H9 (cell line): Measurements from ENCODE around the gene TMUB2. TPM values are rescaled to one million over a fixed set of nuclear protein-coding genes. Genes with fewer than 3 reads are reported as not detected.
"Not testable (repeated sequence)": the region's sequence is repeated elsewhere in the genome, so short reads cannot be mapped to it uniquely, and the experiment has no call there.

Experiments
- DNase-seq: peaks from one replicate; pipeline ENCODE4 v3.0.0-alpha.2; 2017
- H2AFZ ChIP-seq: one replicate; pipeline ENCODE4 v1.6.1; 2013; ENCODE audit warnings: mild to moderate bottlenecking, low read length, control low read depth, moderate library complexity
- H2AK5ac ChIP-seq: 2 replicates; pipeline ENCODE4 v1.6.1; 2013; ENCODE audit warnings: low read length, control low read depth, mixed read lengths; ENCODE audit not compliant: insufficient read length
- H2BK120ac ChIP-seq: one replicate; pipeline ENCODE4 v1.6.1; 2013; ENCODE audit warnings: low read depth, mild to moderate bottlenecking, low read length, control low read depth, inconsistent platforms; ENCODE audit not compliant: poor library complexity, severe bottlenecking
- H2BK12ac ChIP-seq: 2 replicates; pipeline ENCODE4 v1.6.1; 2013; ENCODE audit warnings: low read length, control low read depth, mixed read lengths, low read depth; ENCODE audit not compliant: insufficient read length
- H2BK15ac ChIP-seq: 2 replicates; pipeline ENCODE4 v1.6.1; 2013; ENCODE audit warnings: low read depth, low read length, control low read depth
- H2BK20ac ChIP-seq: one replicate; pipeline ENCODE4 v1.6.1; 2013; ENCODE audit warnings: low read depth, mild to moderate bottlenecking, low read length, control low read depth, inconsistent platforms; ENCODE audit not compliant: poor library complexity, severe bottlenecking
- H2BK5ac ChIP-seq: 2 replicates; pipeline ENCODE4 v1.6.1; 2013; ENCODE audit warnings: low read length, control low read depth, mixed read lengths; ENCODE audit not compliant: insufficient read length
- H3K14ac ChIP-seq: 2 replicates; pipeline ENCODE4 v1.6.1; 2013; ENCODE audit warnings: low read length, control low read depth; ENCODE audit not compliant: insufficient read depth
- H3K18ac ChIP-seq: 2 replicates; pipeline ENCODE4 v1.6.1; 2013; ENCODE audit warnings: low read depth, mild to moderate bottlenecking, mixed read lengths, low read length, control low read depth; ENCODE audit not compliant: insufficient read length
- H3K23ac ChIP-seq: 2 replicates; pipeline ENCODE4 v1.6.1; 2013; ENCODE audit warnings: low read length, control low read depth, mixed read lengths, low read depth; ENCODE audit not compliant: insufficient read length
- H3K23me2 ChIP-seq: 2 replicates; pipeline ENCODE4 v1.6.1; 2013; ENCODE audit warnings: low read depth, mild to moderate bottlenecking, mixed read lengths, low read length, control low read depth; ENCODE audit not compliant: insufficient read length, poor library complexity, severe bottlenecking
- H3K27ac ChIP-seq: 2 replicates; pipeline ENCODE4 v1.5.1; 2013; ENCODE audit warnings: low read length, control low read depth, mixed read lengths, low read depth; ENCODE audit not compliant: insufficient read length
- H3K27me3 ChIP-seq: 2 replicates; pipeline ENCODE4 v1.6.1; 2013; ENCODE audit warnings: low read length, control low read depth, inconsistent platforms; ENCODE audit not compliant: insufficient read depth
- H3K4ac ChIP-seq: 2 replicates; pipeline ENCODE4 v1.6.1; 2013; ENCODE audit warnings: low read depth, mild to moderate bottlenecking, control low read depth, inconsistent platforms, low read length, moderate library complexity
- H3K4me1 ChIP-seq: 2 replicates; pipeline ENCODE4 v1.6.1; 2013; ENCODE audit warnings: low read length, control low read depth, inconsistent platforms; ENCODE audit not compliant: insufficient read depth
- H3K4me2 ChIP-seq: 2 replicates; pipeline ENCODE4 v1.6.1; 2013; ENCODE audit warnings: low read length, control low read depth, mixed read lengths; ENCODE audit not compliant: insufficient read length, insufficient read depth
- H3K56ac ChIP-seq: 2 replicates; pipeline ENCODE4 v1.6.1; 2013; ENCODE audit warnings: low read depth, mild to moderate bottlenecking, mixed read lengths, low read length, control low read depth; ENCODE audit not compliant: insufficient read length
- H3K79me1 ChIP-seq: 2 replicates; pipeline ENCODE4 v1.6.1; 2013; ENCODE audit warnings: low read depth, mild to moderate bottlenecking, moderate library complexity, low read length, control low read depth, inconsistent platforms; ENCODE audit not compliant: insufficient read depth, poor library complexity, severe bottlenecking
- H3K79me2 ChIP-seq: 2 replicates; pipeline ENCODE4 v1.6.1; 2013; ENCODE audit warnings: low read length, control low read depth, inconsistent platforms; ENCODE audit not compliant: insufficient read depth
- H3K9ac ChIP-seq: 2 replicates; pipeline ENCODE4 v1.6.1; 2013; ENCODE audit warnings: low read length, control low read depth, mixed read lengths; ENCODE audit not compliant: insufficient read length; ENCODE audit errors: extremely low read depth
- H3K9me3 ChIP-seq: one replicate; pipeline ENCODE4 v1.6.1; 2013; ENCODE audit warnings: low read depth, low read length, inconsistent platforms; ENCODE audit not compliant: control insufficient read depth
- H3T11ph ChIP-seq: one replicate; pipeline ENCODE4 v1.6.1; 2013; ENCODE audit warnings: mild to moderate bottlenecking, low read length, control low read depth, inconsistent platforms
- H4K20me1 ChIP-seq: one replicate; pipeline ENCODE4 v1.6.1; 2013; ENCODE audit not compliant: control insufficient read depth, insufficient read length, insufficient read depth
- H4K5ac ChIP-seq: 2 replicates; pipeline ENCODE4 v1.6.1; 2013; ENCODE audit warnings: low read depth, mild to moderate bottlenecking, mixed read lengths, low read length, control low read depth; ENCODE audit not compliant: insufficient read length
- H4K8ac ChIP-seq: replicated peaks from 2 replicates; pipeline ENCODE4 v1.6.1; 2013; ENCODE audit warnings: low read length, control low read depth, mixed read lengths, low read depth; ENCODE audit not compliant: insufficient read length
- H4K91ac ChIP-seq: 2 replicates; pipeline ENCODE4 v1.6.1; 2013; ENCODE audit warnings: low read depth, mild to moderate bottlenecking, moderate library complexity, mixed read lengths, low read length, control low read depth; ENCODE audit not compliant: insufficient read length
- H3K27ac Mint-ChIP-seq, 3 experiments: 2 replicates in 2 of 3; 3 replicates in 1 of 3; pipeline ENCODE4 v1.8.0; 2020 to 2021; ENCODE audit warnings: mixed read lengths in 3 of 3, mild to moderate bottlenecking in 1 of 3, moderate library complexity in 1 of 3
- H3K27me3 Mint-ChIP-seq: 2 replicates; pipeline ENCODE4 v1.8.0; 2021; ENCODE audit warnings: low read depth, mild to moderate bottlenecking, moderate library complexity, mixed read lengths
- H3K36me3 Mint-ChIP-seq, 3 experiments: 2 replicates in 2 of 3; 3 replicates in 1 of 3; pipeline ENCODE4 v1.8.0; 2020 to 2021; ENCODE audit warnings: low read depth in 3 of 3, mixed read lengths in 3 of 3; ENCODE audit not compliant: insufficient read depth in 1 of 3
- H3K4me1 Mint-ChIP-seq, 2 experiments: 2 replicates each; pipeline ENCODE4 v1.8.0; 2020; ENCODE audit warnings: mixed read lengths in 2 of 2
- H3K4me3 Mint-ChIP-seq, 2 experiments: 2 replicates in 1 of 2; 3 replicates in 1 of 2; pipeline ENCODE4 v1.8.0; 2020 to 2021; ENCODE audit warnings: mild to moderate bottlenecking in 2 of 2, mixed read lengths in 2 of 2, moderate library complexity in 1 of 2
- H3K9me3 Mint-ChIP-seq, 2 experiments: 2 replicates in 1 of 2; 3 replicates in 1 of 2; pipeline ENCODE4 v1.8.0; 2020; ENCODE audit warnings: mild to moderate bottlenecking in 2 of 2, mixed read lengths in 2 of 2, moderate library complexity in 1 of 2
- WGBS: extraction: QIAGEN DNeasy Blood & Tissue Kit; methylation state at CpG from one replicate; pipeline ENCODE4 v1.1.7; 2013; ENCODE audit warnings: missing lambda C conversion rate, low lambda C conversion rate, mixed read lengths; ENCODE audit not compliant: insufficient read length; ENCODE audit errors: extremely low coverage; 5-methylcytosine and 5-hydroxymethylcytosine counted together
- total RNA-seq: library from RNA; stranded (reverse); gene quantifications from 2 replicates; pipeline ENCODE4 v1.2.1, GENCODE V29; 2021
- TF ChIP-seq, protein P1 (sequence below): fragments of 200-600 bp; sonication (generic); conservative IDR thresholded peaks from 3 replicates; pipeline ENCODE4 v1.8.0; 2021; ENCODE audit warnings: antibody characterized with exemption, mild to moderate bottlenecking

The TMUB2 gene
- total RNA-seq, 1 experiment from 2014 or later: 22.9 TPM

DNA sequence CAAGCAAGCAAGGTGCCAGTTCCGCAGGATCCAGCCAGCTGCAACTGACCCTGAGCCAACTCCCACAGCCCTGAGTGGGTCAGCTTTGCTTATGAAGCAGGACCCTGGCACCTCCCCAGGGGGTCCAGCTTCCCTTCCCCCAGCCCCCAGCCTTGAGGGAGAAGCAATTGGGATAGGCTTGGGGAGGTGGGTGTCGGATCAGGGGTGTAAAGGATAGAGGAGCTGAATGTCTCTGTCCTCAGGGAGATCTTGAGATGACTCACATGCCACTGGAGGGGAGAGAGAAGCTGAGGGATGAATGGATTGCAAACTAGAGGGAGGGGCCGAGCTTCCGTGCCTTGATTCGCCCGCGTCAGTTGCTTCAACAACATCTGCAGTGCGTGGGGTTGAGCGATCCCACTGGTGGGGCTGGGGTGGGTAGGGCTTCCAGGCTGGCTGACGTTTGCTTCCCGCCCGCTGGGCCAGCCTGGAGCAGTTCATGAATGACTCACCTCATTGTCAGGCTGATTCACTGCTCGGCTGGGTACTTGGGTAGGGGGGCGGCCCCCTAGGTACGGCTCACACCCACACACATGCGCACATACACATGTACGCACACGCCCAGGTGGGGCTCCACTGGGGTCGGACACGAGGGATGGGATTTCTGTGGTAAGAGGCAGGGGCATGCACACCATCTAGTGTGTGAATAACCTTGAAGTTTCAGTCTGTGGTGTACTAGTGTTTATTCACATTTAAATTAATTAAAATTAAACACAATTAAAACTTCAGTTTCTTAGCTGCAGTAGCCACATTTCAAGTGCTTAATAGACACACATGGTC, 48.7 kb upstream of the TMUB2 start:
- no peak overlapping the region for H3K14ac ChIP-seq
- H3K23ac ChIP-seq: no peak overlapping the region
- Mint-ChIP-seq H3K4me3 (peak overlapping the region; percentile 50 to 62; a peak in 3 of 5 replicates), H3K27ac (peak overlapping the region; percentile 72 to 93 (median 81); a peak in 4 of 7 replicates), H3K27me3 (no peaks in the 10 kb centered on the region), H3K4me1 (peaks cover 20 to 22% of the 10 kb centered on the region in 2 experiments), H3K9me3 (no peaks in the 10 kb centered on the region; a peak in 1 of 5 replicates), H3K36me3 (no peaks in the 10 kb centered on the region; a peak in 1 of 7 replicates)
- H3K4me2 ChIP-seq: peak overlapping the region; percentile 3
- H4K91ac ChIP-seq: no peak overlapping the region
- H4K8ac ChIP-seq: no peak overlapping the region
- H3K9me3 ChIP-seq: no peaks in the 10 kb centered on the region
- H3K4ac ChIP-seq: no peak overlapping the region
- DNase-seq: peak; percentile 93
- no peak overlapping the region for H2BK120ac ChIP-seq
- H3K9ac ChIP-seq: no peak overlapping the region
- H3K18ac ChIP-seq: peak overlapping the region; percentile 25
- no CpG with 5 or more reads among the region's 20 CpGs for WGBS
- H3K4me1 ChIP-seq: peaks cover 5% of the 10 kb centered on the region; the same call in 1 of the 2 replicates
- H2BK5ac ChIP-seq: no peak overlapping the region
- H3K79me1 ChIP-seq: no peaks in the 10 kb centered on the region
- H3K79me2 ChIP-seq: no peaks in the 10 kb centered on the region
- TF ChIP-seq, protein P1, sequence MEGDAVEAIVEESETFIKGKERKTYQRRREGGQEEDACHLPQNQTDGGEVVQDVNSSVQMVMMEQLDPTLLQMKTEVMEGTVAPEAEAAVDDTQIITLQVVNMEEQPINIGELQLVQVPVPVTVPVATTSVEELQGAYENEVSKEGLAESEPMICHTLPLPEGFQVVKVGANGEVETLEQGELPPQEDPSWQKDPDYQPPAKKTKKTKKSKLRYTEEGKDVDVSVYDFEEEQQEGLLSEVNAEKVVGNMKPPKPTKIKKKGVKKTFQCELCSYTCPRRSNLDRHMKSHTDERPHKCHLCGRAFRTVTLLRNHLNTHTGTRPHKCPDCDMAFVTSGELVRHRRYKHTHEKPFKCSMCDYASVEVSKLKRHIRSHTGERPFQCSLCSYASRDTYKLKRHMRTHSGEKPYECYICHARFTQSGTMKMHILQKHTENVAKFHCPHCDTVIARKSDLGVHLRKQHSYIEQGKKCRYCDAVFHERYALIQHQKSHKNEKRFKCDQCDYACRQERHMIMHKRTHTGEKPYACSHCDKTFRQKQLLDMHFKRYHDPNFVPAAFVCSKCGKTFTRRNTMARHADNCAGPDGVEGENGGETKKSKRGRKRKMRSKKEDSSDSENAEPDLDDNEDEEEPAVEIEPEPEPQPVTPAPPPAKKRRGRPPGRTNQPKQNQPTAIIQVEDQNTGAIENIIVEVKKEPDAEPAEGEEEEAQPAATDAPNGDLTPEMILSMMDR: no peak
- H3K27me3 ChIP-seq: no peaks in the 10 kb centered on the region
- H4K5ac ChIP-seq: no peak overlapping the region
- no peak overlapping the region for H3K27ac ChIP-seq
- H4K20me1 ChIP-seq: no peaks in the 10 kb centered on the region
- H2BK15ac ChIP-seq: no peak overlapping the region
- no peak overlapping the region for H3T11ph ChIP-seq
- no peak overlapping the region for H2AK5ac ChIP-seq
- H3K23me2 ChIP-seq: peaks cover 5% of the 10 kb centered on the region
- no peak overlapping the region for H2BK12ac ChIP-seq
- H2BK20ac ChIP-seq: no peak overlapping the region
- H3K56ac ChIP-seq: no peak overlapping the region
- H2AFZ ChIP-seq: no peak overlapping the region

DNA sequence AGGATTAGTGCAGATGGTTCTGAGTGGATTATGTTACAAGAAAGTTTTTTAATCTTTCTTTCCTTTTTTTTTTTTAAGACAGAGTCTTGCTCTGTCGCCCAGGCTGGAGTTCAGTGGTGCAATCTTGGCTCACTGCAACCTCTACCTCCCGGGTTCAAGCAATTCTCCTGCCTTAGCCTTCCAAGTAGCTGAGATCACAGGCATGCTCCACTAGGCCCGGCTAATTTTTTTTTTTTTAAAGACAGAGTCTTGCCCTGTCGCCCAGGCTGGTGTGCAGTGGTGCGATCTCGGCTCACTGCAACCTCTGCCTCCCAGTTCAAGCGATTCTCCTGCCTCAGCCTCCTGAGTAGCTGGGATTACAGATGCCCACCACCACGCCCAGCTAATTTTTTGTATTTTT, 42.9 kb upstream of the TMUB2 start:
- not testable (repeated sequence) for H3K56ac ChIP-seq, H3K27me3 Mint-ChIP-seq, H2BK5ac ChIP-seq, H3K4ac ChIP-seq, H4K20me1 ChIP-seq, H3K4me1 ChIP-seq, H2AFZ ChIP-seq, H2AK5ac ChIP-seq, H3K23me2 ChIP-seq, H3K27ac Mint-ChIP-seq, H2BK15ac ChIP-seq, H3T11ph ChIP-seq, H2BK12ac ChIP-seq, H3K4me2 ChIP-seq, H4K8ac ChIP-seq, H4K91ac ChIP-seq, H3K9me3 ChIP-seq, H3K79me2 ChIP-seq, H2BK20ac ChIP-seq, H3K27me3 ChIP-seq, H2BK120ac ChIP-seq, H3K18ac ChIP-seq, H3K9me3 Mint-ChIP-seq, H4K5ac ChIP-seq, H3K27ac ChIP-seq, DNase-seq, H3K9ac ChIP-seq, H3K79me1 ChIP-seq, H3K14ac ChIP-seq, H3K4me1 Mint-ChIP-seq, H3K23ac ChIP-seq
- no CpG with 5 or more reads among the region's 8 CpGs for WGBS
- Mint-ChIP-seq H3K4me3 (peak overlapping the region in 1 of 2 experiments; percentile 34; a peak in 1 of 5 replicates), H3K36me3 (peaks cover 24 to 40% (median 39%) of the 10 kb centered on the region in 3 experiments; a peak in 6 of 7 replicates)
